Fibroblast of skin of left quadriceps (primary cell): ENCODE data around the gene TAF11L2.
"Not testable (repeated sequence)": the region's sequence is repeated elsewhere in the genome, so short reads cannot be mapped to it uniquely, and the experiment has no call there.

Source experiments
- DNase-seq, 2 experiments: peaks; one replicate each; pipeline ENCODE4 v3.0.0-alpha.2; 2013; ENCODE audit warnings: low read depth in 2 of 2

TAF11L2 gene

DNA sequence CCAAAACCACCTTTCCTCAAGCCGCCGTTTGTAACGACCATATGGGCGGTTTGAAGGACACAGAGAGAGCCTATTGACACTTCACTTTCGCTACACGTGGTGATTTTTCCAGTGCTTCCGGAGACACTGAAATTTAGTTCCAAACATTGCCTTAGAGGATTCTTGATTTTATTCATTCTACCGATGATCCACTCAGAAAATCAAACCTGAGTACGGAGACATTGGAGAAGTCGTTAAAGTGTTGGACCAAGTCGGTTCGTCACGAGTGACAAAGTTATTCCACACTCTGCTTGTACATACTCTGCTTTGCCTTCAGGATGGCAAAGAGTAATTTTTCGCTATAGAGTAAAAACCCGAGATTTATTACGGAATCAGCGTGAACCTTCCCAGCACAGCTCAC, 28.5 kb downstream of the TAF11L2 start:
- DNase-seq = not testable (repeated sequence)

DNA sequence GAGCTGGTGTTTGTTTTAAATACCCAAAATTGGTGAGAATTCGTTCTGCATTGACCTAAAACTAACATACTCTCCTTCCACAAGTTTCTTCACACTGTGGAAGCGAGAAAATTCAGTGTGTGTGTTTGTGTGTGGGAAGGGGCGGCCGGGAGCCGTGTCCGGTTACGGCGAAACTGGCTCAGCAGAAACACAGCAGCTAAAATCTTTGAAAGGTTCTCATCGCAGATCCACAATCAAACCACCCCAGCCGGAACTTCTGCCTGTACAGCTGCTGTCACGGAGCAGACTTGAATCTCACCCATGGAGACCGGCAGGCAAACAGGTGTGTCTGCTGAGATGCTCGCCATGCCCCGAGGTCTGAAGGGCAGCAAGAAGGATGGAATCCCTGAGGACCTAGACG, 30.3 kb downstream of the TAF11L2 start, which contains the start of gene TAF11L6:
Gene TAF11L6 (plus strand): TSS at position 301 of the 400 bp plus-strand sequence.
- DNase-seq = not testable (repeated sequence)
